ENCODE results near the gene DHRS7B.
"Not testable (repeated sequence)": the region's sequence is repeated elsewhere in the genome, so short reads cannot be mapped to it uniquely, and the experiment has no call there.

The DHRS7B gene

GRCh38 chr17:21185061-21185460 lies 58.3 kb downstream of the DHRS7B start:
- DNase-seq: no peak

GRCh38 chr17:21186399-21187187 lies 59.8 kb downstream of the DHRS7B start:
- DNase-seq: no peak

GRCh38 chr17:21189361-21189760 lies 62.6 kb downstream of the DHRS7B start:
- DNase-seq: no peak

- no peak for DNase-seq
Observed at GRCh38 chr17:21190078-21190477, 63.3 kb downstream of the DHRS7B start.

GRCh38 chr17:21191698-21192097 lies 64.9 kb downstream of the DHRS7B start:
- DNase-seq: no peak

GRCh38 chr17:21192414-21192813 lies 65.7 kb downstream of the DHRS7B start:
- DNase-seq: not testable (repeated sequence)

- DNase-seq: no peak
Observed at GRCh38 chr17:21193031-21193430, 66.3 kb downstream of the DHRS7B start.

- DNase-seq: no peak
Observed at GRCh38 chr17:21194226-21194625, 67.5 kb downstream of the DHRS7B start.

GRCh38 chr17:21194703-21195102 lies 67.9 kb downstream of the DHRS7B start:
- no peak for DNase-seq

GRCh38 chr17:21196126-21196525 lies 69.4 kb downstream of the DHRS7B start:
- no peak for DNase-seq

GRCh38 chr17:21198411-21198810 lies 71.6 kb downstream of the DHRS7B start:
- no peak for DNase-seq

- DNase-seq: no peak
Observed at GRCh38 chr17:21199311-21199710, 72.5 kb downstream of the DHRS7B start.

GRCh38 chr17:21199856-21200255 lies 73.1 kb downstream of the DHRS7B start:
- DNase-seq: no peak

- DNase-seq: no peak
Observed at GRCh38 chr17:21200590-21201297, 74.0 kb downstream of the DHRS7B start.

GRCh38 chr17:21201298-21201595 lies 74.5 kb downstream of the DHRS7B start:
- DNase-seq: no peak

GRCh38 chr17:21201874-21202273 lies 75.1 kb downstream of the DHRS7B start:
- DNase-seq: no peak

- no peak for DNase-seq
Observed at GRCh38 chr17:21202512-21202911, 75.7 kb downstream of the DHRS7B start.

- no peak for DNase-seq
Observed at GRCh38 chr17:21204935-21205334, 78.2 kb downstream of the DHRS7B start.

GRCh38 chr17:21208352-21208751 lies 81.6 kb downstream of the DHRS7B start:
- no peak for DNase-seq

- no peak for DNase-seq
Observed at GRCh38 chr17:21209511-21210175, 82.9 kb downstream of the DHRS7B start.

GRCh38 chr17:21210411-21211076 lies 83.8 kb downstream of the DHRS7B start:
- DNase-seq: no peak

GRCh38 chr17:21211825-21212479 lies 85.2 kb downstream of the DHRS7B start:
- DNase-seq: no peak
